SU-DHL-6 (cell line): ENCODE results near the gene TRA2B.

ENCODE experiments used
- EZH2phosphoT487 ChIP-seq: fragments of 200-600 bp; sonication (generic), shearing (Covaris generic); conservative IDR thresholded peaks from 2 replicates; pipeline ENCODE4 v1.6.1; 2018; ENCODE audit warnings: mild to moderate bottlenecking, antibody characterized with exemption, low read length, moderate library complexity, mixed read lengths
- TF ChIP-seq, protein P1 (sequence below): fragments of 200-600 bp; sonication (generic); IDR thresholded peaks from one replicate; pipeline ENCODE4 v1.5.1; 2017; ENCODE audit warnings: antibody characterized with exemption, mild to moderate bottlenecking, low read length, moderate library complexity; ENCODE audit not compliant: insufficient read depth, poor library complexity, severe bottlenecking

DNA sequence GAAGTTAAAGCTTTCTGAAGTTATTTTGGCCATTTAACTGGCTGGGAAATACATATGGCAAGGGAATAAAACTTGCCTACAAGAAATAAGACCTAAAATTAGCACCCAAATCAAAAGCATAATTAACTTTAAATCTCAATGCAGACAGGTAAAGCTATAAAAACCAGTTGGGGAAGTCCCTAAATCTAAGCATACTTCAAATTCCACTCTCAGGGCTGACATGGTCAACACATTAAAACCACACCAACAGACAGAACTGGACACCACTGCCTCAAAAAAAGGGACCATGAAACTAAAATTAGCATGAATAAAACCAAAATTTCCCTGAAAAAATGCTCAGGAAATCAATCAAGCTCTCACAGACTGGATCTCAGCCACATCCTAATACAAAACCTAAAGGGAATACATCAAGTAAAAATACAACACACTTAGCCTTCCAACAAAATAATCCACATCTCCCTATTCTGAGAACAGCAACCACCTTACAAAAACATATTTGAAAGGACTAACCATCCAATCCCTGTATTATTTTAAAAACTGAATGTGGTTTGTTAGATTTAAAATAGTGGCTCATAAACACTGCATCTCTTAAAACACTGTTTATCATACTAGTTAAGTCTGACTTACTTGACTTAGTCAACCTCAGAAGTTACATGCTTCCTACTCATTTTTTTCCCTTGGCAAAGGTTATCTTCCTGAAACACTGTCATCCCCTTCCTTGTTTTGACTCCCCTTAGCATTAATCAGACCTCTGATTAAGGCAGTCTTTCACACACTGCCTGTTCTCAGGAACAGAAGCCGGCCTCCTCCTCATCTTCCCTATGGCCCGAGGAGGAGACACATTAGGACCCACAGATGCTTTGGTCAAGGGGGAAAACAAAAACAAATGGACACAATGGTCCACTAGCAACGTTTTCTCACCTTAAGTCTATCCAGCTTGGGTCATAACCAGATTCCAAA, 8.3 kb downstream of the TRA2B start:
- TF ChIP-seq, protein P1, sequence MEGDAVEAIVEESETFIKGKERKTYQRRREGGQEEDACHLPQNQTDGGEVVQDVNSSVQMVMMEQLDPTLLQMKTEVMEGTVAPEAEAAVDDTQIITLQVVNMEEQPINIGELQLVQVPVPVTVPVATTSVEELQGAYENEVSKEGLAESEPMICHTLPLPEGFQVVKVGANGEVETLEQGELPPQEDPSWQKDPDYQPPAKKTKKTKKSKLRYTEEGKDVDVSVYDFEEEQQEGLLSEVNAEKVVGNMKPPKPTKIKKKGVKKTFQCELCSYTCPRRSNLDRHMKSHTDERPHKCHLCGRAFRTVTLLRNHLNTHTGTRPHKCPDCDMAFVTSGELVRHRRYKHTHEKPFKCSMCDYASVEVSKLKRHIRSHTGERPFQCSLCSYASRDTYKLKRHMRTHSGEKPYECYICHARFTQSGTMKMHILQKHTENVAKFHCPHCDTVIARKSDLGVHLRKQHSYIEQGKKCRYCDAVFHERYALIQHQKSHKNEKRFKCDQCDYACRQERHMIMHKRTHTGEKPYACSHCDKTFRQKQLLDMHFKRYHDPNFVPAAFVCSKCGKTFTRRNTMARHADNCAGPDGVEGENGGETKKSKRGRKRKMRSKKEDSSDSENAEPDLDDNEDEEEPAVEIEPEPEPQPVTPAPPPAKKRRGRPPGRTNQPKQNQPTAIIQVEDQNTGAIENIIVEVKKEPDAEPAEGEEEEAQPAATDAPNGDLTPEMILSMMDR: no peak
- no peak for TF ChIP-seq EZH2phosphoT487
